ES-I3 (cell line): ENCODE results near the gene TPH2.

Experiments
- H3K36me3 ChIP-seq: 2 replicates; pipeline ENCODE4 v1.6.1; 2013; ENCODE audit warnings: mild to moderate bottlenecking, low read length, control low read depth, moderate library complexity; ENCODE audit not compliant: insufficient read depth
- H3K4me1 ChIP-seq: 2 replicates; pipeline ENCODE4 v1.6.1; 2013; ENCODE audit warnings: mild to moderate bottlenecking, control low read depth, low read length; ENCODE audit not compliant: insufficient read depth
- H3K9ac ChIP-seq: 2 replicates; pipeline ENCODE4 v1.6.1; 2013; ENCODE audit warnings: low read depth, mild to moderate bottlenecking, low read length, moderate library complexity
- H3K9me3 ChIP-seq: 2 replicates; pipeline ENCODE4 v1.6.1; 2013; ENCODE audit warnings: mild to moderate bottlenecking, low read length, moderate library complexity; ENCODE audit not compliant: control insufficient read depth, insufficient read depth

TPH2 gene

GRCh38 chr12:72075891-72076557, 137.4 kb downstream of the TPH2 start:
- peaks cover 4% of the 10 kb centered on the region for H3K9me3 ChIP-seq
- no peak overlapping the region for H3K9ac ChIP-seq
- no peaks in the 10 kb centered on the region for H3K36me3 ChIP-seq
- peaks cover 5% of the 10 kb centered on the region for H3K4me1 ChIP-seq

- no peak overlapping the region for H3K9ac ChIP-seq
- no peaks in the 10 kb centered on the region for H3K36me3 ChIP-seq
- H3K4me1 ChIP-seq, result peaks cover 5% of the 10 kb centered on the region
- no peaks in the 10 kb centered on the region for H3K9me3 ChIP-seq
Observed at GRCh38 chr12:72076558-72076915, 137.9 kb downstream of the TPH2 start.

- Histone ChIP-seq H3K9ac (no peak overlapping the region), H3K9me3 (no peaks in the 10 kb centered on the region), H3K36me3 (no peaks in the 10 kb centered on the region), H3K4me1 (peaks cover 5% of the 10 kb centered on the region)
Observed at GRCh38 chr12:72077111-72077820, 138.6 kb downstream of the TPH2 start.

- H3K9me3 ChIP-seq, result no peaks in the 10 kb centered on the region
- H3K36me3 ChIP-seq, result no peaks in the 10 kb centered on the region
- peaks cover 7% of the 10 kb centered on the region; the same call in 1 of the 2 replicates for H3K4me1 ChIP-seq
- no peak overlapping the region for H3K9ac ChIP-seq
Observed at GRCh38 chr12:72081777-72082176, 143.1 kb downstream of the TPH2 start.
